CD4-positive, alpha-beta memory T cell (primary cell): ENCODE results near the gene SLC35E3. TPM values are rescaled to one million over a fixed set of nuclear protein-coding genes. Genes with fewer than 3 reads are reported as not detected.
A peak's percentile ranks its signal among the peaks of the same experiment; 100 is the strongest.

Experiments
- CTCF ChIA-PET: fragments of 350-600 bp; sonication (Branson Sonifier 250); formaldehyde crosslinking; loops from one replicate; lab custom pipeline; 2021; ENCODE audit warnings: inconsistent platforms; ENCODE audit not compliant: partially characterized antibody; lab: Charles Lee
- POLR2A ChIA-PET: fragments of 350-600 bp; sonication (Branson Sonifier 250); formaldehyde crosslinking; loops from one replicate; lab custom pipeline; 2021; ENCODE audit not compliant: partially characterized antibody; lab: Charles Lee
- DNase-seq, 5 donors: peaks; one replicate each; pipeline versions ENCODE4 v3.0.0 to v3.0.0-alpha.2; 2020 to 2022; ENCODE audit warnings: mixed read lengths in 1 of 5
- H3K27ac ChIP-seq: one replicate; pipeline ENCODE4 v1.7.0; 2013; ENCODE audit warnings: low read depth, low read length
- H3K27me3 ChIP-seq: 2 replicates; pipeline ENCODE4 v1.7.0; 2013; ENCODE audit warnings: mild to moderate bottlenecking, low read length, moderate library complexity; ENCODE audit not compliant: insufficient read depth
- H3K36me3 ChIP-seq: 2 replicates; pipeline ENCODE4 v1.7.0; 2013; ENCODE audit warnings: mild to moderate bottlenecking, low read length, moderate library complexity; ENCODE audit not compliant: insufficient read depth
- H3K4me1 ChIP-seq: 2 replicates; pipeline ENCODE4 v1.7.0; 2013; ENCODE audit warnings: mild to moderate bottlenecking, low read length, moderate library complexity; ENCODE audit not compliant: insufficient read depth
- H3K4me3 ChIP-seq, 2 donors: one replicate each; pipeline ENCODE4 v1.7.0; 2013; ENCODE audit warnings: low read length in 2 of 2, mild to moderate bottlenecking in 1 of 2
- H3K9me3 ChIP-seq, 2 donors: one replicate each; pipeline ENCODE4 v1.7.0; 2013; ENCODE audit warnings: low read length in 2 of 2, control low read depth in 1 of 2; ENCODE audit not compliant: control insufficient read depth in 1 of 2
- H3K27ac Mint-ChIP-seq, 7 donors: one replicate each; pipeline ENCODE4 v1.8.0; 2020 to 2021; ENCODE audit warnings: mixed read lengths in 7 of 7, mild to moderate bottlenecking in 6 of 7, inconsistent platforms in 3 of 7, moderate library complexity in 3 of 7
- H3K27me3 Mint-ChIP-seq, 2 donors: one replicate each; pipeline ENCODE4 v1.8.0; 2020 to 2021; ENCODE audit warnings: mixed read lengths in 2 of 2
- H3K36me3 Mint-ChIP-seq, 2 donors: one replicate each; pipeline ENCODE4 v1.8.0; 2020 to 2021; ENCODE audit warnings: mixed read lengths in 2 of 2, inconsistent platforms in 1 of 2, mild to moderate bottlenecking in 1 of 2
- H3K4me1 Mint-ChIP-seq, 4 donors: one replicate each; pipeline ENCODE4 v1.8.0; 2020 to 2021; ENCODE audit warnings: mixed read lengths in 4 of 4, mild to moderate bottlenecking in 1 of 4
- H3K4me3 Mint-ChIP-seq, 8 donors: one replicate each; pipeline ENCODE4 v1.8.0; 2020 to 2021; ENCODE audit warnings: mixed read lengths in 8 of 8, mild to moderate bottlenecking in 7 of 8, moderate library complexity in 6 of 8, inconsistent platforms in 3 of 8
- H3K9me3 Mint-ChIP-seq, 8 donors: one replicate each; pipeline ENCODE4 v1.8.0; 2020 to 2021; ENCODE audit warnings: mixed read lengths in 8 of 8, mild to moderate bottlenecking in 5 of 8, inconsistent platforms in 3 of 8, moderate library complexity in 1 of 8
- intact Hi-C: fragments of 100-400 bp; cut with micrococcal nuclease; formaldehyde crosslinking; loops from one replicate; pipeline ENCODE4 v1.15.1; 2023
- polyA plus RNA-seq, 2 donors: library from polyadenylated mRNA; unstranded; fragments of 300-500 nt; fragmentation: Illumina TruSeq; gene quantifications; one replicate each; pipeline ENCODE4 v1.2.3, GENCODE V29; 2021
- total RNA-seq, 2 experiments: library from RNA; stranded (reverse); gene quantifications; one replicate each; pipeline ENCODE4 v1.2.3, GENCODE V29; 2021

Gene SLC35E3
- total and polyA plus RNA-seq, 4 experiments from 2014 or later = 6.1 to 11.5 (median 8.0) TPM

DNA sequence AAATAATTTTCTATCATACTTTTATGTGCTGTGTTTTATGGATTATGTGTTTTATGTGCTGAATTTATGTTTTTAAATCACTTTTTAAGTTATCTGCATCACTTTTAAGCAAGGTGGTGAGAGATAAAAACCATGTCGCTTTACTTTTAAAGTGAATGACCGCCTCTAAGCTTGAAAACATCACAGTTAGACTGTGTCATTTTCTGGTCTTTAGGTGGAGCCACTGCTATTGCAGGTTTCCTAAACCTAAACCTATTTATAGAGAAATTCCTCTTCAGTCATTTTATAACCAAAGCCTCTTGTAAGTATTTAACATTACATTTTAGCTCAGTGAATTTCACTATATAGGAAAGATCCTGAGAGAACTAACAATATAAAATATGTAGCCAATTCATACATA is 41.0 kb downstream of the SLC35E3 start:
- Histone ChIP-seq H3K27ac (no peak overlapping the region), H3K4me3 (no peak overlapping the region), H3K27me3 (no peaks in the 10 kb centered on the region), H3K9me3 (no peaks in the 10 kb centered on the region), H3K36me3 (no peaks in the 10 kb centered on the region), H3K4me1 (no peaks in the 10 kb centered on the region)
- intact Hi-C loops = no loop called here
- POLR2A ChIA-PET = interaction anchor here (0.9 kb wide), 1 partner anchor 20 kb away, joined by 3 read pairs; no protein-coding TSS in a partner anchor
- CTCF ChIA-PET = interaction anchor here (1.1 kb wide), 1 partner anchor 10 kb away, joined by 3 read pairs; no protein-coding TSS in a partner anchor
- Mint-ChIP-seq H3K36me3 (no peaks in the 10 kb centered on the region), H3K9me3 (no peaks in the 10 kb centered on the region), H3K4me3 (no peak overlapping the region), H3K4me1 (no peaks in the 10 kb centered on the region), H3K27me3 (no peaks in the 10 kb centered on the region), H3K27ac (no peak overlapping the region)
- no peak for DNase-seq

DNA sequence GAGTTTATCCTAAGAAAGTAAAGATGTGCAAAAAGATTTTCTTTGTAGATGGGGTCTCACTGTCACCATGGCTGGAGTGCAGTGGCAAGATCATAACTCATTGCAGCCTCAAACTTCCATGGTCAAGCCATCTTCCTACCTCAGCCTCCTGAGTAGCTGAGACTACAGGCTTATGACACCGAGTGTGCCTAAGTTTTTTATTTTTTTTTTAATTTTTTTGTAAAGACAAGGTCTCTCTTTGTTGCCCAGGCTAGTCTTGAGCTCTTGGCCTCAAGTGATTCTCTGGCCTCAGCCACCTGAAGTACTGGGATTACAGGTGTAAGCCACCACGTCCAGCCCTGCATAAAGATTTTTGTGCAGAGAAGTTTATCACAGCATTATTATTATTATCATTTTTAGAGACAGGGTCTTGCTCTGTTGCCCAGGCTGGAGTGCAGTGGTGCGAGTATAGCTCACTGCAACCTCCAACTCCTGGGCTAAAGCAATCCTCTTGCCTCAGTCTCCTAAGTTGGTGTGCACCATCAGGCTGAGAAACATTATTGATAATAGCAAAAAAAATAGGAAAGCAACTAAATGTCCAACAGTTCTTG is 42.7 kb downstream of the SLC35E3 start:
- POLR2A ChIA-PET = no interaction called here
- no peaks in the 10 kb centered on the region for H3K27me3 Mint-ChIP-seq
- no peaks in the 10 kb centered on the region for H3K9me3 ChIP-seq
- no peak overlapping the region for H3K4me3 ChIP-seq
- H3K36me3 ChIP-seq = no peaks in the 10 kb centered on the region
- peak overlapping the region in 1 of 7 donors; percentile 10 for H3K27ac Mint-ChIP-seq
- no peak overlapping the region for H3K27ac ChIP-seq
- H3K4me3 Mint-ChIP-seq = no peak overlapping the region
- intact Hi-C loops = no loop called here
- no peaks in the 10 kb centered on the region for H3K4me1 ChIP-seq
- H3K9me3 Mint-ChIP-seq = no peaks in the 10 kb centered on the region
- CTCF ChIA-PET = no interaction called here
- no peaks in the 10 kb centered on the region for H3K36me3 Mint-ChIP-seq
- DNase-seq = no peak
- H3K4me1 Mint-ChIP-seq = peaks cover 0 to 4% (median 0%) of the 10 kb centered on the region in 4 donors
- H3K27me3 ChIP-seq = no peaks in the 10 kb centered on the region

DNA sequence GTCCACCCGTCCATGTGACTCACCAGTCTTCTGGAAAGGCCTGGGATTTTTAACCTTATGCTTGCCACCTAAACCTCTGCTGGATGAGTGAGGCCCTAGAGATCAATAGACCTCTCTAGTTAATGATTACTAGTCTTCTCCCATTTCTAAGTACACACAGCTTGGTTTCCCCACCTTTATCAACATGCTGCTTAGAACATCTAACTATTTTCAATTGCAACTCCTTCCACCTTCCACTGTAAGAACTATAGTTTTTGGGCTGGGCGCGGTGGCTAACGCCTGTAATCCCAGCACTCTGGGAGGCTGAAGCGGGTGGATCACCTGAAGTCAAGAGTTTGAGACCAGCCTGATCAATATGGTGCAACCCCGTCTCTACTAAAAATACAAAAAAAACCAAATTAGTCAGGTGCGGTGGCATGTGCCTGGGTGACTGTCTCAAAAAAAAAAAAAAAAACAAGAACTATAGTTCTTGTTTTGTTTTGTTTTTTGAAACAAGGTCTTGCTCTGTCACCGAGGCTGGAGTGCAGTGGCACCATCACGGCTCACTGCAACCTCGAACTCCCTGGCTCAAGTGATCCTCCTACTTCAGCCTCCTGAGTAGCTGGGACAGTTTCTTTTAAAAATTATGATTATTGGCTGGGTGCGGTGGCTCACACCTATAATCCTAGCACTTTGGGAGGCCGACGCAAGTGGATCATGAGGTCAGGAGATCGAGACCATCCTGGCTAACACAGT is 43.3 kb downstream of the SLC35E3 start:
- H3K36me3 Mint-ChIP-seq = no peaks in the 10 kb centered on the region
- no peak overlapping the region for H3K4me3 ChIP-seq
- no peaks in the 10 kb centered on the region for H3K9me3 Mint-ChIP-seq
- intact Hi-C loops = no loop called here
- no peak for DNase-seq
- ChIA-PET POLR2A (no interaction called here), CTCF (no interaction called here)
- H3K27me3 Mint-ChIP-seq = no peaks in the 10 kb centered on the region
- H3K36me3 ChIP-seq = no peaks in the 10 kb centered on the region
- H3K4me3 Mint-ChIP-seq = no peak overlapping the region
- H3K9me3 ChIP-seq = no peaks in the 10 kb centered on the region
- H3K27me3 ChIP-seq = no peaks in the 10 kb centered on the region
- no peaks in the 10 kb centered on the region for H3K4me1 ChIP-seq
- H3K27ac ChIP-seq = no peak overlapping the region
- no peak overlapping the region for H3K27ac Mint-ChIP-seq
- peaks cover 0 to 4% (median 0%) of the 10 kb centered on the region in 4 donors for H3K4me1 Mint-ChIP-seq

DNA sequence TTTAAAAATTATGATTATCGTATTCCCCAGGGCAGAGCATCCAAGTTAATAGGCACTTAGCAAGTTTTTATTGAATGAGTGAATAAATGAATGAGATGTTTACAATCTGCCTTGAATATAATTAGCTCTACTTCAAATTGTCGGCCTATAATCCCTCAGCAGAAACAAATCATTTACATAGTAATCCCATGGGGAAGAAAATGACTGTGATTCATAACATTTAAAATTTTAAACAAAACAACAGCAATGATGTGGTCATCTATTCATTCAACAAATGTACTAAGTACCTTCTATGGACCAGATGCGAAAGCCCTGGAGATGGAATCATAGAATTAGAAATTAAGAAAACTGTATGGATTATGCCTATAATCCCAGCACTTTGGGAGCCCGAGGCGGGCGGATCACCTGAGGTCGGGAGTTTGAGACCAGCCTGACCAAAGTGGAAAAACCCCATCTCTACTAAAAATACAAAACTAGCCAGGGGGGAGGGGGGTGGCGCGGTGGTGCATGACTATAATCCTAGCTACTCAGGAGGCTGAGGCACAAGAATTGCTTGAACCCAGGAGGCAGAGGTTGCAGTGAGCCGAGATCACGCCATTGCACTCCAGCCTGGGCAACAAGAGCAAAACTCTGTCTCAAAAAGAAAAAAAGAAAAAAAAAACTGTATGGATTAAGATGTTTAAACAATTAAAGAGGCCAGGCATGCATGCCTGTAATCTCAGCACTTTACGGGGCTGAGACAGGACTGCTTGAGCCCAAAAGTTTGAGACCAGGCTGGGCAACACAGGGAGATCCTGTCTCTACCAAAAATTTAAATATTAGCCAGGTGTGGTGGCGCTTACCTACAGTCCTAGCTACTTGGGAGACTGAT is 44.3 kb downstream of the SLC35E3 start:
- no peaks in the 10 kb centered on the region for H3K9me3 ChIP-seq
- H3K27ac ChIP-seq = no peak overlapping the region
- ChIA-PET POLR2A (no interaction called here), CTCF (no interaction called here)
- H3K4me1 ChIP-seq = no peaks in the 10 kb centered on the region
- H3K4me1 Mint-ChIP-seq = peaks cover 0 to 4% (median 0%) of the 10 kb centered on the region in 4 donors
- no peaks in the 10 kb centered on the region for H3K27me3 Mint-ChIP-seq
- H3K36me3 Mint-ChIP-seq = no peaks in the 10 kb centered on the region
- no peak overlapping the region for H3K4me3 Mint-ChIP-seq
- H3K36me3 ChIP-seq = no peaks in the 10 kb centered on the region
- H3K9me3 Mint-ChIP-seq = no peaks in the 10 kb centered on the region
- no peak for DNase-seq
- no peaks in the 10 kb centered on the region for H3K27me3 ChIP-seq
- intact Hi-C loops = no loop called here
- no peak overlapping the region for H3K4me3 ChIP-seq
- no peak overlapping the region for H3K27ac Mint-ChIP-seq

DNA sequence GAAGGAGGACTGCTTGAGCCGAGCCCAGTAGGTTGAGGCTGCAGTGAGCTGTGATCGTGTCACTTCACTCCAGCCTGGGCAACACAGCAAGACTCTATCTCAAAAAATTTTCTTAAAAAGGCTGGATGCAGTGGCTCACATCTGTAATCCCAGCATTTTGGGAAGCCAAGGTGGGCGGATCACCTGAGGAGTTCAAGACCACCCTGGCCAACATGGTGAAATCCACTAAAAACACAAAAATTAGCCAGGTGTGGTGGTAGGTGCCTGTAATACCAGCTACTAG is 44.9 kb downstream of the SLC35E3 start:
- peaks cover 0 to 4% (median 0%) of the 10 kb centered on the region in 4 donors for H3K4me1 Mint-ChIP-seq
- intact Hi-C loops = no loop called here

DNA sequence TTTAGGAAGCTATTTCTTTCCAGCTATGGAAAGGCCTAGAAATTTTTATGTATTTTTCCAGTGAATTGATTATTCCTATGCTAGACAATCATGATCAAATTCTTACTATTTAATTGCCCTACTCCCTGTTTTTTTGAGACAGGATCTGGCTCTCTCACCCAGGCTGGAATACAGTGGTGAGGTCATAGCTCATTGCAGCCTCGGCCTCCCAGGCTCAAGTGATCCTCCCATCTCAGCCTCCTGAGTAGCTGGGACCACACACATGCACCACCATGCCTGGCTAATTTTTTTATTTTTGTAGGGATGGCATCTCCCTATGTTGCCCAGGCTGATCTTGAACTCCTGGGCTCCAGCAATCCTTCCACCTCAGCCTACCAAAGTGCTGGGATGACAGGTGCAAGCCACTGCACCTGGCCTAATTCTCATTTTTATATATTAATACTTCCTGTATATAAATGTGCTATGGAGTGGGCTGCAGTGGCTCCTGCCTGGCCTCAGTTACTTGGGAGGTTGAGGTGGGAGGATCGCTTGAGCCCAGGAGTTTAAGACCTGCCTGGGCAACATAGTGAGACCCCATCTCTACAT is 46.0 kb downstream of the SLC35E3 start:
- H3K4me1 Mint-ChIP-seq = peaks cover 0 to 4% (median 0%) of the 10 kb centered on the region in 4 donors
- no peak for DNase-seq
- Histone ChIP-seq H3K27me3 (no peaks in the 10 kb centered on the region), H3K4me1 (no peaks in the 10 kb centered on the region), H3K36me3 (no peaks in the 10 kb centered on the region), H3K4me3 (no peak overlapping the region), H3K9me3 (no peaks in the 10 kb centered on the region), H3K27ac (no peak overlapping the region)
- CTCF ChIA-PET = interaction anchor here (0.9 kb wide), 1 partner anchor 16 kb away, joined by 4 read pairs; the partner anchor contains the start of gene MDM2
- H3K27me3 Mint-ChIP-seq = no peaks in the 10 kb centered on the region
- no peak overlapping the region for H3K4me3 Mint-ChIP-seq
- intact Hi-C loops = no loop called here
- H3K9me3 Mint-ChIP-seq = no peaks in the 10 kb centered on the region
- POLR2A ChIA-PET = no interaction called here
- no peaks in the 10 kb centered on the region for H3K36me3 Mint-ChIP-seq
- H3K27ac Mint-ChIP-seq = no peak overlapping the region

More for the DNA sequence above, 44.9 kb downstream of the SLC35E3 start:
- no peak overlapping the region for H3K4me3 ChIP-seq
- POLR2A ChIA-PET = no interaction called here
- Mint-ChIP-seq H3K27me3 (no peaks in the 10 kb centered on the region), H3K9me3 (no peaks in the 10 kb centered on the region), H3K27ac (no peak overlapping the region), H3K4me3 (no peak overlapping the region), H3K36me3 (no peaks in the 10 kb centered on the region)
- CTCF ChIA-PET = no interaction called here
- H3K4me1 ChIP-seq = no peaks in the 10 kb centered on the region
- H3K9me3 ChIP-seq = no peaks in the 10 kb centered on the region
- H3K36me3 ChIP-seq = no peaks in the 10 kb centered on the region
- no peak for DNase-seq
- no peak overlapping the region for H3K27ac ChIP-seq
- no peaks in the 10 kb centered on the region for H3K27me3 ChIP-seq

DNA sequence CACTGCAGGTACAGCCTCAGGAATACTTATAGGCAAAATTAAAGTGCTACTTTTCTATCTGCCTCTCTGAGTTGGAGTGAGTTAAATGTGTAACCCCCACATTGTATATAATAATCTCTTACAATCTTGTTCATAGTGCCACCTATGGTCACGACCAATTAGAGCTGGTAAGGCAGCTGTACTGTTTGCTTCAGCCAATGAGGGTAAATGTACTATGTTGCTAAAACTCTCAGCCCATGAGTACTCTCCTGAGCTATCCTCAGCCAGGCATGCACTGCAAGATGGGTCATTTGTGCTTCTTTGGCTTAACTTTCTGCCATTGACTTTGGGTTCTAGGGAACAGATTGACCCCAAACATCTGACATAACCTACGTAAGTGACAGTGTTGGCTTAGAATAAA is 47.0 kb downstream of the SLC35E3 start:
- H3K4me1 Mint-ChIP-seq = peaks cover 0 to 4% (median 0%) of the 10 kb centered on the region in 4 donors
- no peaks in the 10 kb centered on the region for H3K36me3 Mint-ChIP-seq
- peak in 4 of 5 donors; percentile 19 to 47 (median 39) for DNase-seq
- no peaks in the 10 kb centered on the region for H3K36me3 ChIP-seq
- no peak overlapping the region for H3K4me3 ChIP-seq
- H3K27ac Mint-ChIP-seq = peak overlapping the region in 1 of 7 donors; percentile 7
- no peaks in the 10 kb centered on the region for H3K4me1 ChIP-seq
- POLR2A ChIA-PET = interaction anchor here (1.6 kb wide), 1 partner anchor 15 kb away, joined by 3 read pairs; the partner anchor contains the start of gene MDM2
- CTCF ChIA-PET = interaction anchor here (1.3 kb wide), 1 partner anchor 434 kb away, joined by 3 read pairs; no protein-coding TSS in a partner anchor
- no peak overlapping the region for H3K4me3 Mint-ChIP-seq
- H3K9me3 ChIP-seq = no peaks in the 10 kb centered on the region
- no peak overlapping the region for H3K27ac ChIP-seq
- intact Hi-C loops = no loop called here
- H3K9me3 Mint-ChIP-seq = no peaks in the 10 kb centered on the region
- no peaks in the 10 kb centered on the region for H3K27me3 Mint-ChIP-seq
- H3K27me3 ChIP-seq = no peaks in the 10 kb centered on the region
